ENCODE data around the gene CPSF3.

CPSF3 gene

GRCh38 chr2:9419541-9419940 is 3.9 kb upstream of the CPSF3 start:
- DNase-seq (ENCODE audit: low spot score) = no peak

GRCh38 chr2:9420495-9420894 is 3.0 kb upstream of the CPSF3 start:
- no peak for DNase-seq (ENCODE audit: low spot score)

- DNase-seq (ENCODE audit: low spot score) = peak; percentile 43
Measured at GRCh38 chr2:9422321-9423099, 944 bp upstream of the CPSF3 start.

GRCh38 chr2:9423922-9424272 is 443 bp downstream of the CPSF3 start:
- no peak for DNase-seq (ENCODE audit: low spot score)

- DNase-seq (ENCODE audit: low spot score) = no peak
Measured at GRCh38 chr2:9424447-9425164, 1.2 kb downstream of the CPSF3 start.

- DNase-seq (ENCODE audit: low spot score) = no peak
Measured at GRCh38 chr2:9428965-9429577, 5.6 kb downstream of the CPSF3 start.

GRCh38 chr2:9430316-9431293 is 7.2 kb downstream of the CPSF3 start:
- no peak for DNase-seq (ENCODE audit: low spot score)

GRCh38 chr2:9434489-9434888 is 11.0 kb downstream of the CPSF3 start:
- DNase-seq (ENCODE audit: low spot score) = no peak

- DNase-seq (ENCODE audit: low spot score) = no peak
Measured at GRCh38 chr2:9439536-9439935, 16.1 kb downstream of the CPSF3 start.

GRCh38 chr2:9440058-9440727 is 16.7 kb downstream of the CPSF3 start:
- no peak for DNase-seq (ENCODE audit: low spot score)

- no peak for DNase-seq (ENCODE audit: low spot score)
Measured at GRCh38 chr2:9441556-9441955, 18.1 kb downstream of the CPSF3 start.

- DNase-seq (ENCODE audit: low spot score) = no peak
Measured at GRCh38 chr2:9443526-9443925, 20.1 kb downstream of the CPSF3 start.

GRCh38 chr2:9445089-9445488 is 21.6 kb downstream of the CPSF3 start:
- DNase-seq (ENCODE audit: low spot score) = no peak

GRCh38 chr2:9451231-9451630 is 27.8 kb downstream of the CPSF3 start:
- DNase-seq (ENCODE audit: low spot score) = no peak

GRCh38 chr2:9460441-9461017 is 37.1 kb downstream of the CPSF3 start:
- no peak for DNase-seq (ENCODE audit: low spot score)

- DNase-seq (ENCODE audit: low spot score) = no peak
Measured at GRCh38 chr2:9461079-9461478, 37.6 kb downstream of the CPSF3 start.

GRCh38 chr2:9462313-9462712 is 38.9 kb downstream of the CPSF3 start:
- no peak for DNase-seq (ENCODE audit: low spot score)

- DNase-seq (ENCODE audit: low spot score) = no peak
Measured at GRCh38 chr2:9462886-9463697, 39.6 kb downstream of the CPSF3 start.

GRCh38 chr2:9463698-9464034 is 40.2 kb downstream of the CPSF3 start:
- DNase-seq (ENCODE audit: low spot score) = no peak

GRCh38 chr2:9465170-9465569 is 41.7 kb downstream of the CPSF3 start:
- DNase-seq (ENCODE audit: low spot score) = no peak
